ENCODE measurements around the gene RAB8B.

The RAB8B gene

DNA sequence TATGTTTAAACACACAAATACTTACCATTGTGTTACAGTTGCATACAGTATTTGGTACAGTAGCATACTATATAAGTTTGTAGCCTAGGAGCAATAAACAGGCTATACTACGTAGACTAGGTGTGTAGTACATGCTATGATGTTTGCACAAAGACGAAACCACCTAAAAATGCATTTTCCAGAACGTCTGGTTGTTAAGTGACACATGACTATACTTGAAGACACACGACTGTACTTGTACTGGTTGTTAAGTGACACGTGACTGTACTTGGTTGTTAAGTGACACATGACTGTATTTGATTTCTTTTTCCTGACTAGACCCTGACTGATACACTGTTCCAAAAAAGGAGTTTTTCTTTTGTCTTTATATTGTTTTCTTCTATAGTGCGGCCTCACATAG is 34.1 kb downstream of the RAB8B start:
- in situ Hi-C loops (cut with HindIII; ENCODE audit: low sequenced_read_pairs), result no loop called here
- no peak for DNase-seq (ENCODE audit: low read depth)
- H3K4me3 ChIP-seq (ENCODE audit: low read depth, low read length), result no peak overlapping the region
- TF ChIP-seq, protein P1, sequence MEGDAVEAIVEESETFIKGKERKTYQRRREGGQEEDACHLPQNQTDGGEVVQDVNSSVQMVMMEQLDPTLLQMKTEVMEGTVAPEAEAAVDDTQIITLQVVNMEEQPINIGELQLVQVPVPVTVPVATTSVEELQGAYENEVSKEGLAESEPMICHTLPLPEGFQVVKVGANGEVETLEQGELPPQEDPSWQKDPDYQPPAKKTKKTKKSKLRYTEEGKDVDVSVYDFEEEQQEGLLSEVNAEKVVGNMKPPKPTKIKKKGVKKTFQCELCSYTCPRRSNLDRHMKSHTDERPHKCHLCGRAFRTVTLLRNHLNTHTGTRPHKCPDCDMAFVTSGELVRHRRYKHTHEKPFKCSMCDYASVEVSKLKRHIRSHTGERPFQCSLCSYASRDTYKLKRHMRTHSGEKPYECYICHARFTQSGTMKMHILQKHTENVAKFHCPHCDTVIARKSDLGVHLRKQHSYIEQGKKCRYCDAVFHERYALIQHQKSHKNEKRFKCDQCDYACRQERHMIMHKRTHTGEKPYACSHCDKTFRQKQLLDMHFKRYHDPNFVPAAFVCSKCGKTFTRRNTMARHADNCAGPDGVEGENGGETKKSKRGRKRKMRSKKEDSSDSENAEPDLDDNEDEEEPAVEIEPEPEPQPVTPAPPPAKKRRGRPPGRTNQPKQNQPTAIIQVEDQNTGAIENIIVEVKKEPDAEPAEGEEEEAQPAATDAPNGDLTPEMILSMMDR (IDR thresholded peaks at IDR 0.05; ENCODE audit: low read depth, low read length, missing control alignments), result no peak

DNA sequence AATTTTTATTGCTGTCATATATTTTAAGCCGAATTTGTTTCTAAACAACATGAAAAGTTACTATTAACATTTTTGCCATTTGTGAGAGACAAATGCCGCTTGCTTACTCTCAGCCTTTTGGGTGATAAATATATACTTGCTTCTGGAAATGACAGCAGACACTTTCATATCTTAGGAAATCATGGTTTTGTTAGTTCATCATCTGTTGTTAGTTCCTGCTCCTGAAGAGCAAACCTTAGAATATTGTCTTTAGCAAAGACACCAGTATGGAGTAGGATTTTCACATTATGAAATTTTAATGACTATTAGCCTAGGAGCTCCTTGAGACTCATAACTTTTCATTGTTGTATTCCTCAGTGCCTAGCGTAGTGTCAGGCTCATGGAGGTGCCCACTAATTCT is 36.0 kb downstream of the RAB8B start:
- H3K4me3 ChIP-seq (ENCODE audit: low read depth, low read length), result no peak overlapping the region
- in situ Hi-C loops (cut with HindIII; ENCODE audit: low sequenced_read_pairs), result no loop called here
- TF ChIP-seq, protein P1 (IDR thresholded peaks at IDR 0.05; ENCODE audit: low read depth, low read length, missing control alignments), result no peak
- DNase-seq (ENCODE audit: low read depth), result no peak

DNA sequence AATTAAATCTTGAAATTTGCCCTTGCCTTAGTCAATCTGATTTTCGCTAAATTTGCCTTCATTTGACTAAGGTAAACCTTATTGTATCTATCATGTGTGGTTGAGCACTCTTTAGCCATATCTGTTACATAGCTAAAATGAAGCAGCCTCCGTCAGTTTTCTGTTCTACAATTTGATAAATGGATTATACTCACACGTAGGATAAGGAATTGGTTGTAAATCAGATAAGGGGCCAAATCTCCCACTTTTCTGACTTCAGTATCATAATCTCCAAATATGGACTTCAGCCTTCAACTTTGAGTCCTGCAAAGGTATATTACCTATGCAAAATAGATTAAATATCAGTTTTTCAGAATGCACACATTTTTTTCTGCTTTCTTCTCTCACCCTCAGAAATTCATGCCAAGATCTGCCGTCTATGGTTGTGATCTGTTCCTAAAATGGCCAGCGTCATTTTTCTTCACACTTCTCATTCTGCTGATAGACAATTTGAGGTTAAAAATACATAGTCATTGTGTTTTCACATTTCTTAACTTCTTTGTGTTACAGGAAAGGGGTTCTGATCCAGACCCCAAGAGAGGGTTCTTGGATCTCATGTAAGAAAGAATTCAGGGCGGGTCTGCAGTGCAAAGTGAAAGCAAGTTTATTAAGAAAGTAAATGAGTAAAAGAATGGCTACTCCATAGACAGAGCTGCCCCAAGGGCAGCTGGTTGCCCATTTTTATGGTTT is 36.9 kb downstream of the RAB8B start:
- in situ Hi-C loops (cut with HindIII; ENCODE audit: low sequenced_read_pairs), result no loop called here
- TF ChIP-seq, protein P1 (IDR thresholded peaks at IDR 0.05; ENCODE audit: low read depth, low read length, missing control alignments), result no peak
- no peak for DNase-seq (ENCODE audit: low read depth)

DNA sequence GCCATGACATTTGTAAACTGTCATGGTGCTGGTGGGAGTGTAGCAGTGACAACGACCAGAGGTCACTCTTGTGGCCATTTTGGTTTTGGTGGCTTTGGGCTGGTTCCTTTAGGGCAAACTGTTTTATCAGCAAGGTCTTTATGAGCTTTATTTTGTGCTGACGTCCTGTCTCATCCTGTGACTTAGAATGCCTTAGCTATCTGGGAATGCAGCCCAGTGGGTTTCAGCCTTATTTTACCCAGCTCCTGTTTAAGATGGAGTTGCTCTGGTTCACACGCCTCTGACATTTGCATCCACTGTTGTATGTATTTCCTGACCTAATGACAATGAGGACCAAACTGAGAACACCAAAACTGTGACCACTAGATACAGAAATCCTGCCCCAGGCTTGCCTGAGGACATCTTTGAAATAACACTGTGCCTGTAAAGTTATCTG is 37.6 kb downstream of the RAB8B start:
- no peak for DNase-seq (ENCODE audit: low read depth)
- in situ Hi-C loops (cut with HindIII; ENCODE audit: low sequenced_read_pairs), result no loop called here
- no peak overlapping the region for H3K4me3 ChIP-seq (ENCODE audit: low read depth, low read length)
- TF ChIP-seq, protein P1 (IDR thresholded peaks at IDR 0.05; ENCODE audit: low read depth, low read length, missing control alignments), result no peak

More for the DNA sequence above, 36.9 kb downstream of the RAB8B start:
- no peak overlapping the region for H3K4me3 ChIP-seq (ENCODE audit: low read depth, low read length)

DNA sequence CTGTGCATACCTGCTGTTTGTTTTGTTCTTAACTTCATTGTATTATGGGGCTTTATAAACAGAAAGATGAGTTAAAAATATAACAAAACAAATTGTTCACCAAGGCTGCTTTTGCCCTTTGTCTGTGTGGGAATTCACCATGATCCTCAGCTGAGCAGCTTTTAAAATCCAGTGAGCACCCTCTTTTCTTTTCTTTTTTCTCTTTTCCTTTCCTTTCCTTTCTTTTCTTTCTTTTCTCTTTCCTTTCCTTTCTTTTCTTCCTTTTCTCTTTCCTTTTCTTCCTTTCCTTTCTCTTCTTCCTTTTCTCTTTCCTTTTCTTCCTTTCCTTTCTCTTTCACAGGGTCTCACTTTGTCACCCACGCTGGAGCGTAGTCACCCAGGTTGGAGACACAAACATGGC is 38.3 kb downstream of the RAB8B start:
- TF ChIP-seq, protein P1 (IDR thresholded peaks at IDR 0.05; ENCODE audit: low read depth, low read length, missing control alignments), result no peak
- in situ Hi-C loops (cut with HindIII; ENCODE audit: low sequenced_read_pairs), result no loop called here
- no peak overlapping the region for H3K4me3 ChIP-seq (ENCODE audit: low read depth, low read length)

DNA sequence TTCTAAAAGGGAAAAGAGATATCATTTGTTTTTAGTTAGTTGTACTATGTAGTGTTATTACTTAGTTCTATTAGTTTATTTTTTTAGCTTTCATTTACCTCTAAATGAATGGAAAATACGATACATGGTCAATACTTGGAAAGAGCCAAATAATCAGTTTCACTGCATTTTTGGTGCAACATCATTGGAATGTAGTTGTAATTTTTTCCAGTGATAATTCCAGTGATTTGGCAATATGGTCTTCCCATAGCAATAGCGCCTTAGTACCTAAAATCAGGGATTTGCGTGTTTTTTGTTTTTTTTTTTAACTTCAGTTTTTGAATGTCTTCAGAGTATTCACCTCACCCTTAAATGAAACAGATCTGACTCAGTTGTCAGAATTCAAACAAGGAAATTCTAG is 41.8 kb downstream of the RAB8B start:
- TF ChIP-seq, protein P1 (IDR thresholded peaks at IDR 0.05; ENCODE audit: low read depth, low read length, missing control alignments), result no peak
- no peak for DNase-seq (ENCODE audit: low read depth)
- in situ Hi-C loops (cut with HindIII; ENCODE audit: low sequenced_read_pairs), result no loop called here
- no peak overlapping the region for H3K4me3 ChIP-seq (ENCODE audit: low read depth, low read length)

More for the DNA sequence above, 38.3 kb downstream of the RAB8B start:
- DNase-seq (ENCODE audit: low read depth), result no peak
